HG02970 (cell line): ENCODE results near the gene RHOJ.
"Not testable (repeated sequence)": the region's sequence is repeated elsewhere in the genome, so short reads cannot be mapped to it uniquely, and the experiment has no call there.

ENCODE experiments used
- ATAC-seq: cut with Tn5 transposase; IDR thresholded peaks from one replicate; pipeline ENCODE4 v1.9.1; 2021; ENCODE audit warnings: mild to moderate bottlenecking, moderate library complexity, moderate number of reproducible peaks; ENCODE audit not compliant: unreplicated experiment, low FRiP score

The RHOJ gene

DNA sequence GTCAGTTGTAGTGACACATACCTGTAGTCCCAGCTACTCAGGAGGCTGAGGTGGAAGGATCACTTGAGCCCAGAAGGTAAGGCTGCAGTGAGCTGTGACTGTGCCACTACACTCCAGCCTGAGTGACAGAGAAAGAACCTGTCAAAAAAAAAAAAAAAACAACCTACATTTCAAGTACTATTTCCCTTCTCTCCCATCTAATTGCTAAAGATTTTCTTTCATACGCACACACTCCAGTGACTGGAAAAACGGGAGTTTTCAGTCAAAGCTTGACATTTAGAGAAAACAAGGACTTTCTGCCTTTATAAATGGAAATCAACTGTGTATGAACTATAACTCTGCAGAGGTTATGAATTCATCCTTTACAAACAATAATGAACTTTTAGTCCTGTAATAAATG is 88.6 kb downstream of the RHOJ start:
- ATAC-seq, result no peak

DNA sequence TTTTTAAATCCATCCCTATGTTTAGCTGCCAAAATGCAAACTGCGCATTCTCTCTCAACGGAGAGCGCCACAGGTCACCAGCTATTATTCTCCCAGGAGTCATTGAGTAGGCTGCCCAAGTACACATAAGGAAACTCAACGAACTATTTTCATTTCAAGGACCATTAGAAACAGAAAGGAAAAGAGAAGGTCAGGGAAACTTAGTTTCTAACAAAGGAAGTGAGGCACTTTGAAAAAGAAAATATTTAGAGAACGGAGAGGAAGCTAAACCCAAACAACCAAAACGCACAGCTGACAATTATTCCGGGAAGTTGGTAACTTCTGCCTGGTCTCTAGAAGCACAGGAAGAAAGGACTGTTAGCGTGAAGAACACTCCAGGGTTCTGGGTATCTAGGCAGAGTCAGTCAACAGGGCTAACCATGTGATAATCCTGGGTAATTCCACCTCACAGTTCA is 91.0 kb downstream of the RHOJ start:
- no peak for ATAC-seq

DNA sequence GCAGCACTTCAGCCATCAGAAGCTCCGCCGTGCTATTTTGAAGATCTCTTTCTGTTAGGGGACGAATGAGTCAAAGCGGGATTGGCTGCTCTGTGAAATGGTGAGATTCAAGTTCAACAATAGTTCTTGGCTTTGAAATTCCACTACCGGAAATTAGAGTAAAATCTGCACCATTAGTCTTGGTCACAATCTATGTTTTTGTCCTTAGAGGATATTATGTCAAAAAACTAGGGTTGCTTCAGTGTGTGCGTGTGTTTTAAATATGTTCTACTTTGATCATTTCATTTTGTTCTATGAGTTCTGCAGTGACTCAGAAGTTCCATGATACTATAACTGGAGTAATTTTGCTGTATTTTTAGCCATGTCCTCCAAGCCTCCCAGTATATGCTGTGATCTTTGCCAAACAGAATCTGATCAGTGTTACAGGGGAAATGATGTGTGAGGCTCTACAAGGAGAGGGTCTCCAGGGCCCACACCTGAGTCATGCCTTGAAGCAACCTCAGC is 91.9 kb downstream of the RHOJ start:
- ATAC-seq, result no peak

DNA sequence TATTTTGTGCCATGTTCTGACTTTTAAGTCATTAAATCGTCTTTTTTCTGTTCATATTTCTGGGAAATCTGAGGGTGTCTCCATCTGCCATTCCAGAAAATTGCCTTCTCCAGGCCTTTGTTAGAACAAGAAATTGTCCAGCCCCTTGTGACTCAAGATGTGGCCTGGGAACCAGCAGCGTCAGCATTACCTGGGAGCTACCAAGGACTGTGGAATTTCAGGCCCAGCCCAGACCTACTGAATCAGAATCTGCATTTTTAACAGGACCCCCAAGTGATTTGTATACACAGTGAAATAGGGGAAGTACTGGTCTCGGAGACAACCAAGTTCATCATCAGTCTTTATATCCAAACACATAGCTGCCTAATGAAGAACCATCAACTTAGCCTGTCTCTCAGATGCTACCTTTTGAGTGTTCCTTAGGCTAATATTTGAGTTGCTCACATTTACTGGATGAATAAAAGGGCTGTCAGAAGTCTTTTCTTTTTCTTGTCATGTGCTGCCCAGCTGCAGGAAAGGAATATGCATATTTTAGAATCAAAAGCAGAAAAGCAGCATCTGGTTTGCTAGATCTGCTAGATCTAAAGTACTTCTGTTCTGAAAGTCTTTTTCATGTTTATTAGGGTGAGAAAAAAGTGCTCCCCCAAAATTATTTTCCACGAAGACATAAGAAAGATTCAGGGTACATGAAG is 93.3 kb downstream of the RHOJ start:
- ATAC-seq, result no peak

DNA sequence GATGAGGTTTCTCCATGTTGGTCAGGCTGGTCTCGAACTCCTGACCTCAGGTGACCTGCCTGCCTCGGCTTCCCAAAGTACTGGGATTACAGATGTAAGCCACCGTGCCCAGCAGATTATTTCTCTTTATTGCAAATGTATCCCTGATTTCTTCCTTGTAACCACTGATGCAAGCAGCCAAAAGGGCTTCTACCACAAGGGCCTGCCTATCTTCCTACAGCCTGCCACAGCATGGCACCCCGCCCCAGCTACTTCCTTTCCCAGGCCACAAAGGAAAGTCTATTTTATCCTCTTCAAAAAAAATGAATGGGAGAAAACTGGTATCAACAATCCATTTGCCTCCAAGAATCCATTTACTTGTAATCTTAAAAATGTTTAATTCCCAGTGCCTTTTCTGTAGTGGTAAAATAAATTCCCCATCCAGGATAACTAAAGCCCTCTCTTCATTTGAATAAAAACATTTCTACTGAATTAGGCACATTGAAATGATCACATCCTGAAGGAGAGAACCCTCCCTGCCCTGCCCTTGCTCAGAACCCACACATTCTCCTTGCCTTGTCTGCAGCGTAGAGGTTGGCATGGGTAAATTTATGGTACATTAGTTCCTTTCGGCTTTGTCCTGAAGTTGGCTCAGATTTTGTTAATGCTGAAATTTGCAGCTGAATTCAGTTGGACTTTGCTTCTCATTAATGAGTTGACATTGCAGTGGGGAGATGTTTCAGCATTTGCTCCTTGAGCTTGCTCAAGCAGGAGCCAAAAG is 95.3 kb downstream of the RHOJ start:
- ATAC-seq, result no peak

DNA sequence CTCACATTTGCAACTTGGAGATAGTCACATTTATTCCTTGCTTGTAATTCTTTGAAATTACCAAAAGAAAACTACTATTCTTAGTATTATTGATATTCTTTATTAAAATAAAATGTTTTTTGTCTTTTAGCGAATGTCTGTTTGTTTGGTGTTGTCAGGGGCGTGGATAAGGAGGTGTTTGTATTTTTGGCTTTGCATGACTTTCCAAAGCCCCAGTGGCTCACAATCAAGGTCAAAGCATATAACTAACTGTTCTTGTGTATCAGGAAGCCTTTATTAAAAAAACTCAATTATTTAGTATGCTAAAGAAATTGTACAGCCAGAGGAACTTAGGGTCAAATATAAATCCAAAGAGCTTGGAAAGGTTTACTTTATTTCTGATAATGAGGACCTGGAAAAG is 96.6 kb downstream of the RHOJ start:
- ATAC-seq, result no peak

DNA sequence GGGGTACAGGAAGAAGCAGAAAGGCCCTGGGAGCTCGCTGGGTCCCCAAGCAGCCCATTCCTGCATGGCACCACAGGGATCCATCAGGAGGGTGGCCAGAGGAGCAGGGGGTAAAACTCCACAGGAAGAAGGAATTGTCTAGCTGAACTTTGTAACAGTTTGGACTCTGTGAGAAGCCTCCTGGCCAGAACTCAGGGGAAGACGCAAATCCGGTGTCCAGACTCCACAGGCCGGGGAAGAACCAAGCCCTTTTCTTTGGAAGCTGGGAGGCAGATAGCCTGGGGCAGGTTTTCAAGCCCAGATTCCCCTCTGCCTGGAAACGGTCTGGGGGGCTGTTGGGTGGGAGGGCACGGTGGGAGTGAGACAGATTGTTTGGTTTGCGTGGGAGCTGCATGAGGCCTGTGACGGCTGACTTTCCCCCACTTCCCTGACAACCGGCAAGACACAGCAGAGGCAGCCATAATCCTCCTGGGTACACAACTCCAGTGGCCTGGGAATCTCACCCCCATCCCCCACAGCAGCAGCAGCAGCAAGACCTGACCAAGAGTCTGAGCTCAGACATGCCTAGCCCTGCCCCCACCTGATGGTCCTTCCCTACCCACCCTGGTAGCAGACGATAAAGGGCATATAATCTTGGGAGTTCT is 97.8 kb downstream of the RHOJ start:
- ATAC-seq, result no peak

DNA sequence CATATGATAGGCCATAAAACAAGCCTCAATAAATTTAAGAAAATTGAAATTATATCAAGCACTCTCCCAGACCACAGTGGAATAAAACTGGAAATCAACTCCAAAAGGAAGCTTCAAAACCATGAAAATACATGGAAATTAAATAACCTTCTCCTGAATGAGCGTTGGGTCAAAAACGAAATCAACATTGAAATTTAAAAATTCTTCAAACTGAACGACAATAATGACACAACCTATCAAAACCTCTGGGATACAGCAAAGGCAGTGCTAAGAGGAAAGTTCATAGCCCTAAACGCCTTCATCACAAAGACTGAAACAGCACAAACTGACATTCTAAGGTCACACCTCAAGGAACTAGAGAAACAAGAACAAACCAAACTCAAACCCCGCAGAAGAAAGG is 100.2 kb downstream of the RHOJ start:
- not testable (repeated sequence) for ATAC-seq

DNA sequence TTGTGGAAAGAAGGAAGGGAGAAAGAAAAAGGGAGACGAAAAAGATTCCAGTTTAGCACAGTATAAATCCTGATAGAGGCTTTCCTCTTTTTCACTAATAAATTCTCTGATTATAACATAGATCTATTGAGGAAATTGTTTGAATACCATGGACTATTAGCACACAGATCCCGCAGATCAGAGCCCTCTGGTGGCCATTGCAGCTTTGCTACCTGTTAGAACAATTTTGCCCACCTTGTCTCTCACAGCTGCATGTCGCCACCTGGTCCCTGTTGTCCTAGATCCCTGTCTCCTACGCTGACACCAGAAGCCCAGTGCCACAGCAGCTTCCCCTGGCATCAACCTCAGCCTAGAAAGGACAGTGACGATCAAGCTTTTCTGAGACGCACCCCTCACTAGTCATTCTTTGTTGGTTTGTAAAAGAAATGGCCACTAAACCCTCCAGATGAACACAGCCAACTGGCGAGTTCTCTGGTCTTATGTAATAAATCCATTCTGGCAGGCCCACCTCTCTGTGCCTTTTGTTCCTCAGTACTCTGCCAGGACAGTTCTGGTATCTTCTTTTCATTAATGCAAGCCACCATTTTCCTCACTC is 104.6 kb downstream of the RHOJ start:
- no peak for ATAC-seq

DNA sequence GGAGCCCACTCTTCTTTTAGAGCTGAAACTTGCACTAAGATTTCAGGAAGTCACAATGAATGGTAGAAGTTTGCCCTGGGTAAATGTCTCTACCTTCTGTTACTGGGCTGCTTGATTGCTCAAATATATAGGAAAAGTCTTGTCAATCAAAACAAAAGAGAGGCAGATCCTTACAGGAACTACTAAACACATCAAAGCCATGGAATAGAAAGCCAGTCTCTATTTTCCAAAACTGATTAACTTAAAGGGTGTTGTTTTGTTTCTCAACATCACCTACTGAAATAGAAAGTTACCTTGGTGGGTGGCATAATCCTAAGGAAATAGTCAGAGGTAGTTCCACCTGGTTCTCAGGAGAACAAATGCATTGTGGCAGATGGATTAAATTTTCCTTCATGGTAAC is 114.6 kb downstream of the RHOJ start, which contains the start of gene GPHB5:
Gene GPHB5, minus strand, starts transcription at position 101 of the 400 bp plus-strand sequence. CDS start 1,086 bp downstream, outside the sequence.
- ATAC-seq, result no peak

DNA sequence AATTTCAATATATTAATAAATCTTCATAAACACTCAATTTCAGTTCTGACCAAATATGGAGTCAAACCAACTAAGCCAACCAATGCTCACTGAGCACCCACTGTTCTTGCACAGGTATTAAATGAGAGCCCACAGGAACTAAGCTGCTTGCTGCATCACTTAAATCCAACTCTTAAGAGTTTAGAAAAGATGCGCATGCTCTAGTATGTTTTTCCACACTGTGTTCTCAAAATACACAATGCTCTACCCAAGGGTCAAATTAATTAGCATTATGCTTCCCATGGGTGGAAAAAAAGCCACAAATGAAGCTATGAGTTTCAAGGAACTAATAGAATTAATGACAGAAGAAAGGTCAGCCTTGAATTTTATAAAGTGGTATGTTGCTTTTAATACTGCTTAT is 118.2 kb downstream of the RHOJ start:
- ATAC-seq, result no peak

DNA sequence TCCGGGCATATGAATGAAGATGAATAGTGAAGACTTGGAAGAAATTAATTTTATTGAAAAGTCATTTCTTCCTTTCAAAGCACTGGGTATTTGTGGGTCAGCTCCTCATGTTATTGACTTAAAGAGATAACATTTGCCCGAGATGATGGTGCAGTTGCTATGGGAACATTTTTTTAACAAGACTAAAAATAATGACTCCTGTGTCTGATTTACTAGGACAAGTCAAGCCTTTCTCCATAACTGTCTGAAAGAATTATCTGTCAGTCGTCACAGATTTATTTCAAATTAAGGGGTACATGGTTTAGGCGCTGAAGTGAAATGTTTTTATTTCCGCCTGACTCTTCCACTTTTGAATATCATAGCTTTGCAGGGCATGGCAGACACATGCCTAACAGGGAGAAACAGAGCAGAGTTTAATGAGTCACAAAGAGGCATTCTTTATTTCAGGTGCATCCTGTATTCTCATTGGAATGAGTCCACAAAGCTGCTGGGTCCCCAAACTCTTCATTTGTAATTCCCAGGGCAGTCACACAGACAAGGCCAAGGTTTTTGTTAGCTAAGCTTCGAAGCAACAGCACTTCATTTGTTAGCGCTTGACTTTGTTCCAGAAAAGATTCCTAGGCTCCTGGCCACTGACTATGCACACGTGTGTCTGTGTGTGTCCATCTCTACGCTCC is 118.8 kb downstream of the RHOJ start:
- no peak for ATAC-seq

DNA sequence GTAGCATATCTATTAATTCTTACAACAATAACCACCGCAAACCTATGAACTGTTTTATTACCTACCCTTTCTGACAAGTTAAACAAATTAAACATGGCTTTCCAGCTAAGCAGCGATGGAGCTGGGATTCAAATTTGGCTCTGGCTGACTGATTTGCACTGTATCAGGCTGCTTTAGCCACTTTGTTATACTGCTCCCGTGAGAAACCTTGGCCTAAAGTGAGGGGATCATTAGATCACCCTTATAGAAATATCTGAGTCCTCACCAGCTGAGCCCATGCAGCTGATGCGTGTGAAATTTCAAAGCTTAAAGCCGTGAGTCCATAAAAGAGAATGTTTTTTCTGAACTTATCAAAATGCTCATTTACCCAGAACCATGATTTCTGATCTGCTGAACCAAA is 122.6 kb downstream of the RHOJ start:
- no peak for ATAC-seq

DNA sequence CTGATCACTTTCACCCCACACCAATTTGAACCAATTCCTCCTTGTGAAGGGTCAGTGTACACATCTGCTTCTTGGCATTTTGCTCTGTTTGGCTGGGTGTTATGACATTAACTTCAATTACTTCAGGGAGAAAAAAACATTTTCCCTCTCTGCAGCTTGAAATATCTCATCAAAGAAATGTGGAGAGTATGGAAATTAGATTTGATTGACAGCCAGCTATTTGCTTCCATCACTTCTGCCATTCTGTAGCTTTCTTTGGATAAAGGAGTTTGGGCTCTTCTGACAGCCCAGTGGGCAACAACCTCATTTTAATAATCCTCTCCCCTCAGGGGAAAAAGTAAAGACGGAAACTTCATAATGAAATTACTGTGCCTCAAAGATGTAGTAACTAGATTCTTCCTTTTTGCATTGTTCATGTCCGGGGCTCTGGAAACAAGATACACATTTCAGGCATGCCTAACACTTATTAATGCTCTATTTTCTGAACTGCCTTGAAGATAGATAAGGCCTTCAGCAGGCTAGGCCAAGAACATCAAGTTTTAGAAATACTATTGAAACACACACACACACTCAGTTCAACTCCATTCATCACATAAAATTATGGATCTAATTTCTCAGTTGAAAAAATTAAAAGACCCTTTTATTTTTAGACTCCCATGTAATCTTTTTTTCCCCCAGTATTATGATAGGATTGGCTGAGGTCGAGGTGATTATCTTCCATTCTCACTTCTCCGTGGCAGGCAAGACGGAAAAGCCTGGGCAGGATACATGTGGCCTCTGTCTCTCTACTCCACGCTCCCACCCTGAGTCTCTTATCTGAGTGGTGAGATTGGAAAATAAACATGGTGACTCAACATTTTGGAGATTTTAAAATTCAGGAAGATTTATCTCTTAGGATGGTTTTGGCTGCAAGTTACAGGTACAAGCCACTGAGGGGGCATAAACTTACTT is 124.8 kb downstream of the RHOJ start:
- no peak for ATAC-seq

DNA sequence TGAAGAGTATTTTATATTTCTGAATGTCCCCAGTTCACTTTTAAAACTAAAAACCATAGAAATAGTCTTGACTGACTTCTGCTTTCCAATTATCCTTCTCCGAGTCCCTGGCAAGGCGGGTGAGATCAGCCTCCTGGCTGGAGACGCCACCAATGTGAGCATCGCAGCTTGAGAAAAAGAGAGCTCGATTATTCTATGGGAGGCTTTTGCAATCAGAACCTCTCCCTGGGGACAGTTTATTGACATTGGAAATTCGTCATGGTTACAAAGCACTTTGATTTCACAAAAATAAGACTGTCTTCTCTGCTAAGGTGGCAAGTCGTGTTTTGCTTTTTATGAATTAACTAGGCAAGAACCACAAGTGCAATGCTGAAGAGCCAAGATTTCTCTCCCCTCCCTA is 138.1 kb downstream of the RHOJ start:
- ATAC-seq, result no peak
